Naive B cell (primary cell): Measurements from ENCODE around the gene ACSL5. TPM values are rescaled to one million over a fixed set of nuclear protein-coding genes. Genes with fewer than 3 reads are reported as not detected.

ENCODE experiments used
- ATAC-seq, 2 donors: fragments of 150-1000 bp; cut with Tn5 transposase; 2 replicates each; pipeline ENCODE4 v1.10.0; 2021; ENCODE audit warnings: low read depth in 2 of 2, mild to moderate bottlenecking in 2 of 2, moderate library complexity in 2 of 2
- DNase-seq: peaks from one replicate; pipeline ENCODE4 v3.0.0; 2022
- H3K27ac Mint-ChIP-seq, 6 donors: one replicate each; pipeline ENCODE4 v1.8.0; 2020 to 2022; ENCODE audit warnings: mild to moderate bottlenecking in 6 of 6, mixed read lengths in 6 of 6, moderate library complexity in 5 of 6, inconsistent platforms in 2 of 6
- H3K27me3 Mint-ChIP-seq, 3 donors: one replicate each; pipeline ENCODE4 v1.8.0; 2021 to 2022; ENCODE audit warnings: mixed read lengths in 3 of 3, mild to moderate bottlenecking in 1 of 3
- H3K36me3 Mint-ChIP-seq, 2 donors: one replicate each; pipeline ENCODE4 v1.8.0; 2020 to 2022; ENCODE audit warnings: mixed read lengths in 2 of 2, inconsistent platforms in 1 of 2, mild to moderate bottlenecking in 1 of 2
- H3K4me1 Mint-ChIP-seq, 3 donors: one replicate each; pipeline ENCODE4 v1.8.0; 2020 to 2022; ENCODE audit warnings: mixed read lengths in 3 of 3, inconsistent platforms in 1 of 3, mild to moderate bottlenecking in 1 of 3, moderate library complexity in 1 of 3
- H3K4me3 Mint-ChIP-seq, 8 donors: one replicate each; pipeline ENCODE4 v1.8.0; 2020 to 2022; ENCODE audit warnings: mild to moderate bottlenecking in 8 of 8, mixed read lengths in 8 of 8, moderate library complexity in 8 of 8, inconsistent platforms in 2 of 8
- H3K9me3 Mint-ChIP-seq, 7 donors: one replicate each; pipeline ENCODE4 v1.8.0; 2020 to 2022; ENCODE audit warnings: mixed read lengths in 7 of 7, mild to moderate bottlenecking in 5 of 7, inconsistent platforms in 2 of 7, moderate library complexity in 1 of 7
- polyA plus RNA-seq, 6 donors: library from polyadenylated mRNA; unstranded; fragments of 300-500 nt; fragmentation: Illumina TruSeq; gene quantifications; one replicate each; pipeline ENCODE4 v1.2.3, GENCODE V29; 2021; ENCODE audit warnings: low read depth in 6 of 6

Gene ACSL5
- 10 to 100 TPM; 38.9 to 89.1 (median 60.2) TPM for polyA plus RNA-seq

GRCh38 chr10:112373912-112374338 is at the start of gene ACSL5:
ACSL5 (plus strand) TSS chr10:112374116; CDS start chr10:112394947, 20,831 bp downstream.
- Mint-ChIP-seq H3K36me3 (peaks cover 0 to 7% of the 10 kb centered on the region in 2 donors), H3K27ac (peak within 1 kb of the TSS; percentile 99 to 100 (median 100)), H3K4me3 (peak within 1 kb of the TSS; percentile 96 to 100 (median 100)), H3K4me1 (peaks cover 41 to 49% (median 44%) of the 10 kb centered on the region in 3 donors), H3K27me3 (no peaks in the 10 kb centered on the region), H3K9me3 (peaks cover 0 to 6% (median 0%) of the 10 kb centered on the region in 7 donors)
- no peak for ATAC-seq
- no peak for DNase-seq

- Mint-ChIP-seq H3K27ac (no peak overlapping the region), H3K36me3 (peaks cover 0 to 5% of the 10 kb centered on the region in 2 donors)
Observed at GRCh38 chr10:112327678-112328077, 46.2 kb upstream of the ACSL5 start.

GRCh38 chr10:112330162-112330561 is 43.8 kb upstream of the ACSL5 start:
- H3K4me3 Mint-ChIP-seq = no peak overlapping the region
- H3K27me3 Mint-ChIP-seq = peaks cover 9 to 34% (median 29%) of the 10 kb centered on the region in 3 donors
- H3K4me1 Mint-ChIP-seq = no peaks in the 10 kb centered on the region
- ATAC-seq (no peak), DNase-seq (no peak)
- peak overlapping the region in 2 of 6 donors; percentile 14 to 35 for H3K27ac Mint-ChIP-seq
- H3K36me3 Mint-ChIP-seq = peaks cover 0 to 5% of the 10 kb centered on the region in 2 donors
- H3K9me3 Mint-ChIP-seq = peaks cover 0 to 5% (median 0%) of the 10 kb centered on the region in 7 donors

More at GRCh38 chr10:112327678-112328077, 46.2 kb upstream of the ACSL5 start:
- Mint-ChIP-seq H3K4me1 (no peaks in the 10 kb centered on the region), H3K4me3 (no peak overlapping the region), H3K27me3 (peaks cover 5 to 38% (median 38%) of the 10 kb centered on the region in 3 donors), H3K9me3 (peaks cover 0 to 5% (median 0%) of the 10 kb centered on the region in 7 donors)
- no peak for DNase-seq
- ATAC-seq = no peak

- Mint-ChIP-seq H3K4me3 (no peak overlapping the region), H3K4me1 (peaks cover 0 to 1% (median 0%) of the 10 kb centered on the region in 3 donors)
- DNase-seq = no peak
Observed at GRCh38 chr10:112330607-112331160, 43.2 kb upstream of the ACSL5 start.

GRCh38 chr10:112332022-112332421 is 41.9 kb upstream of the ACSL5 start:
- ATAC-seq (no peak), DNase-seq (no peak)
- Mint-ChIP-seq H3K27me3 (peaks cover 5 to 20% (median 20%) of the 10 kb centered on the region in 3 donors), H3K4me1 (peaks cover 0 to 5% (median 0%) of the 10 kb centered on the region in 3 donors), H3K36me3 (no peaks in the 10 kb centered on the region), H3K27ac (no peak overlapping the region), H3K9me3 (peaks cover 0 to 2% (median 0%) of the 10 kb centered on the region in 7 donors), H3K4me3 (no peak overlapping the region)

More at GRCh38 chr10:112330607-112331160, 43.2 kb upstream of the ACSL5 start:
- ATAC-seq = no peak
- H3K36me3 Mint-ChIP-seq = peaks cover 0 to under 1% of the 10 kb centered on the region in 2 donors
- H3K27ac Mint-ChIP-seq = no peak overlapping the region
- H3K27me3 Mint-ChIP-seq = peaks cover 5 to 29% (median 26%) of the 10 kb centered on the region in 3 donors
- peaks cover 0 to 2% (median 0%) of the 10 kb centered on the region in 7 donors for H3K9me3 Mint-ChIP-seq

GRCh38 chr10:112332509-112333228 is 41.2 kb upstream of the ACSL5 start:
- H3K4me3 Mint-ChIP-seq = no peak overlapping the region
- H3K27me3 Mint-ChIP-seq = peaks cover 9 to 23% (median 19%) of the 10 kb centered on the region in 3 donors
- no peak overlapping the region for H3K27ac Mint-ChIP-seq
- H3K36me3 Mint-ChIP-seq = no peaks in the 10 kb centered on the region
- DNase-seq (no peak), ATAC-seq (no peak)
- H3K9me3 Mint-ChIP-seq = peaks cover 0 to 2% (median 0%) of the 10 kb centered on the region in 7 donors
- peaks cover 0 to 5% (median 0%) of the 10 kb centered on the region in 3 donors for H3K4me1 Mint-ChIP-seq

GRCh38 chr10:112333452-112333851 is 40.5 kb upstream of the ACSL5 start:
- ATAC-seq = no peak
- peaks cover 9 to 25% (median 17%) of the 10 kb centered on the region in 3 donors for H3K27me3 Mint-ChIP-seq
- H3K4me1 Mint-ChIP-seq = peaks cover 0 to 5% (median 0%) of the 10 kb centered on the region in 3 donors
- H3K36me3 Mint-ChIP-seq = no peaks in the 10 kb centered on the region
- H3K9me3 Mint-ChIP-seq = peaks cover 0 to 2% (median 0%) of the 10 kb centered on the region in 7 donors
- DNase-seq = no peak
- H3K27ac Mint-ChIP-seq = no peak overlapping the region
- H3K4me3 Mint-ChIP-seq = no peak overlapping the region

- H3K9me3 Mint-ChIP-seq = no peaks in the 10 kb centered on the region
- peaks cover 0 to 5% (median 0%) of the 10 kb centered on the region in 3 donors for H3K4me1 Mint-ChIP-seq
- DNase-seq (no peak), ATAC-seq (no peak)
- H3K27me3 Mint-ChIP-seq = peaks cover 9 to 25% (median 17%) of the 10 kb centered on the region in 3 donors
- H3K4me3 Mint-ChIP-seq = no peak overlapping the region
- peak overlapping the region in 1 of 6 donors; percentile 74 for H3K27ac Mint-ChIP-seq
- H3K36me3 Mint-ChIP-seq = no peaks in the 10 kb centered on the region
Observed at GRCh38 chr10:112335111-112335867, 38.6 kb upstream of the ACSL5 start.

- Mint-ChIP-seq H3K4me1 (peaks cover 0 to 5% (median 0%) of the 10 kb centered on the region in 3 donors), H3K27ac (peak overlapping the region in 1 of 6 donors; percentile 9), H3K36me3 (no peaks in the 10 kb centered on the region), H3K27me3 (peaks cover 9 to 23% (median 17%) of the 10 kb centered on the region in 3 donors), H3K9me3 (no peaks in the 10 kb centered on the region), H3K4me3 (no peak overlapping the region)
- DNase-seq (no peak), ATAC-seq (no peak)
Observed at GRCh38 chr10:112335868-112336265, 38.0 kb upstream of the ACSL5 start.

- no peaks in the 10 kb centered on the region for H3K36me3 Mint-ChIP-seq
- DNase-seq (no peak), ATAC-seq (no peak)
- H3K27me3 Mint-ChIP-seq = peaks cover 9 to 17% (median 13%) of the 10 kb centered on the region in 3 donors
- H3K9me3 Mint-ChIP-seq = no peaks in the 10 kb centered on the region
- H3K27ac Mint-ChIP-seq = no peak overlapping the region
- H3K4me1 Mint-ChIP-seq = peaks cover 0 to 5% (median 0%) of the 10 kb centered on the region in 3 donors
- H3K4me3 Mint-ChIP-seq = no peak overlapping the region
Observed at GRCh38 chr10:112336556-112337201, 37.2 kb upstream of the ACSL5 start.

- no peaks in the 10 kb centered on the region for H3K36me3 Mint-ChIP-seq
- no peak overlapping the region for H3K4me3 Mint-ChIP-seq
- H3K27ac Mint-ChIP-seq = peak overlapping the region in 1 of 6 donors; percentile 32
- DNase-seq (no peak), ATAC-seq (no peak)
- H3K4me1 Mint-ChIP-seq = peaks cover 0 to 5% (median 0%) of the 10 kb centered on the region in 3 donors
- H3K27me3 Mint-ChIP-seq = peaks cover 4 to 17% (median 7%) of the 10 kb centered on the region in 3 donors
- no peaks in the 10 kb centered on the region for H3K9me3 Mint-ChIP-seq
Observed at GRCh38 chr10:112338957-112339356, 35.0 kb upstream of the ACSL5 start.

- DNase-seq (no peak), ATAC-seq (no peak)
- peaks cover 4 to 15% (median 7%) of the 10 kb centered on the region in 3 donors for H3K27me3 Mint-ChIP-seq
- no peak overlapping the region for H3K27ac Mint-ChIP-seq
- H3K4me1 Mint-ChIP-seq = peaks cover 0 to 4% (median 0%) of the 10 kb centered on the region in 3 donors
- H3K4me3 Mint-ChIP-seq = no peak overlapping the region
- no peaks in the 10 kb centered on the region for H3K9me3 Mint-ChIP-seq
- no peaks in the 10 kb centered on the region for H3K36me3 Mint-ChIP-seq
Observed at GRCh38 chr10:112340601-112341000, 33.3 kb upstream of the ACSL5 start.
